WTC11 (cell line): ENCODE data around the gene OR4Q2. TPM values are rescaled to one million over a fixed set of nuclear protein-coding genes. Genes with fewer than 3 reads are reported as not detected.

Experiments
- ATAC-seq: fragments of 200-7000 bp; cut with Tn5 transposase; 2 replicates; pipeline ENCODE4 v1.10.0; 2021; ENCODE audit warnings: mild to moderate bottlenecking, moderate library complexity
- CTCF ChIA-PET: fragments of 300-600 bp; sonication (Branson Sonifier 250); formaldehyde crosslinking; loops from one replicate; lab custom pipeline; 2021; ENCODE audit warnings: antibody characterized with exemption; lab: Charles Lee
- POLR2A ChIA-PET: fragments of 350-600 bp; sonication (Branson Sonifier 250); formaldehyde crosslinking; loops from one replicate; lab custom pipeline; 2021; ENCODE audit warnings: antibody characterized with exemption; lab: Charles Lee
- DNase-seq: peaks from one replicate; pipeline ENCODE4 v3.0.0; 2021; ENCODE audit warnings: low spot score
- H3K27ac Mint-ChIP-seq: 2 replicates; pipeline ENCODE4 v1.8.0; 2021; ENCODE audit warnings: mixed read lengths
- H3K27me3 Mint-ChIP-seq: 2 replicates; pipeline ENCODE4 v1.8.0; 2021; ENCODE audit warnings: low read depth, mild to moderate bottlenecking, moderate library complexity, mixed read lengths
- H3K36me3 Mint-ChIP-seq: 2 replicates; pipeline ENCODE4 v1.8.0; 2021; ENCODE audit warnings: mixed read lengths
- H3K4me1 Mint-ChIP-seq: 2 replicates; pipeline ENCODE4 v1.8.0; 2022; ENCODE audit warnings: mixed read lengths
- H3K4me3 Mint-ChIP-seq: 2 replicates; pipeline ENCODE4 v1.8.0; 2021; ENCODE audit warnings: mild to moderate bottlenecking, moderate library complexity, mixed read lengths
- H3K9me3 Mint-ChIP-seq: 2 replicates; pipeline ENCODE4 v1.8.0; 2021; ENCODE audit warnings: mixed read lengths
- AFF4 ChIP-seq: sonication (generic); formaldehyde crosslinking; IDR thresholded peaks from 2 replicates; pipeline ENCODE4 v1.8.1; 2023; ENCODE audit warnings: mild to moderate bottlenecking, missing genetic modification reagents, borderline replicate concordance
- ARID4B ChIP-seq: sonication (generic); formaldehyde crosslinking; IDR thresholded peaks from 2 replicates; pipeline ENCODE4 v1.8.0; 2023; ENCODE audit warnings: missing genetic modification reagents, mild to moderate bottlenecking, borderline replicate concordance
- E2F1 ChIP-seq: sonication (generic); formaldehyde crosslinking; IDR thresholded peaks from 2 replicates; pipeline ENCODE4 v1.8.0; 2022; ENCODE audit warnings: mild to moderate bottlenecking, missing genetic modification reagents
- GRHL2 ChIP-seq: fragments of 250-450 bp; sonication (Bioruptor Pico); IDR thresholded peaks from 2 replicates; pipeline ENCODE4 v1.8.0; 2022; ENCODE audit warnings: mild to moderate bottlenecking, moderate library complexity; ENCODE audit not compliant: insufficient replicate concordance, severe bottlenecking
- GTF2I ChIP-seq: fragments of 250-450 bp; sonication (Bioruptor Pico); conservative IDR thresholded peaks from 2 replicates; pipeline ENCODE4 v1.4.0; 2021; ENCODE audit warnings: mild to moderate bottlenecking
- JAZF1 ChIP-seq: fragments of 250-450 bp; sonication (Bioruptor Pico); IDR thresholded peaks from 2 replicates; pipeline ENCODE4 v1.9.0; 2021; ENCODE audit warnings: moderate library complexity, mild to moderate bottlenecking, inconsistent platforms
- MXD4 ChIP-seq: fragments of 250-450 bp; sonication (Bioruptor Pico); IDR thresholded peaks from 2 replicates; pipeline ENCODE4 v1.8.0; 2021; ENCODE audit warnings: mild to moderate bottlenecking, moderate library complexity, borderline replicate concordance
- MYBL2 ChIP-seq: sonication (generic); formaldehyde crosslinking; IDR thresholded peaks from 2 replicates; pipeline ENCODE4 v1.8.1; 2023; ENCODE audit warnings: mild to moderate bottlenecking, moderate library complexity, missing genetic modification reagents
- NFYB ChIP-seq: sonication (generic); formaldehyde crosslinking; conservative IDR thresholded peaks from 2 replicates; pipeline ENCODE4 v1.8.0; 2022; ENCODE audit warnings: low read depth, missing genetic modification reagents
- NR1H2 ChIP-seq: sonication (generic); formaldehyde crosslinking; IDR thresholded peaks from 2 replicates; pipeline ENCODE4 v1.9.0; 2021; ENCODE audit warnings: mild to moderate bottlenecking, moderate library complexity, missing genetic modification reagents
- PRDM15 ChIP-seq: sonication (generic); formaldehyde crosslinking; IDR thresholded peaks from 2 replicates; pipeline ENCODE4 v1.8.0; 2022; ENCODE audit warnings: missing genetic modification reagents
- TEAD1 ChIP-seq: sonication (generic); formaldehyde crosslinking; IDR thresholded peaks from 2 replicates; pipeline ENCODE4 v1.8.0; 2022; ENCODE audit warnings: mild to moderate bottlenecking, missing genetic modification reagents
- ZBTB43 ChIP-seq: sonication (generic); formaldehyde crosslinking; IDR thresholded peaks from 2 replicates; pipeline ENCODE4 v1.8.1; 2023; ENCODE audit warnings: mild to moderate bottlenecking, missing genetic modification reagents
- ZNF232 ChIP-seq: sonication (generic); formaldehyde crosslinking; IDR thresholded peaks from 2 replicates; pipeline ENCODE4 v1.8.0; 2022; ENCODE audit warnings: mild to moderate bottlenecking, missing genetic modification reagents
- ZNF263 ChIP-seq: sonication (generic); formaldehyde crosslinking; IDR thresholded peaks from 2 replicates; pipeline ENCODE4 v1.8.1; 2022; ENCODE audit warnings: low read depth, mild to moderate bottlenecking, moderate library complexity, missing genetic modification reagents
- ZNF532 ChIP-seq: fragments of 250-450 bp; sonication (Bioruptor Pico); IDR thresholded peaks from 2 replicates; pipeline ENCODE4 v1.9.0; 2021; ENCODE audit warnings: mild to moderate bottlenecking, borderline replicate concordance
- total RNA-seq: library from RNA; stranded (reverse); gene quantifications from 3 replicates; pipeline ENCODE4 v1.2.3, GENCODE V29; 2021

Gene OR4Q2
- total RNA-seq, 1 experiment from 2014 or later = not detected

- Mint-ChIP-seq H3K4me3 (no peak overlapping the region), H3K27me3 (peaks cover 4% of the 10 kb centered on the region; the same call in 1 of the 2 replicates), H3K9me3 (peaks cover 92% of the 10 kb centered on the region), H3K4me1 (no peaks in the 10 kb centered on the region), H3K36me3 (peaks cover 69% of the 10 kb centered on the region), H3K27ac (no peak overlapping the region)
- ChIA-PET POLR2A (no interaction called here), CTCF (no interaction called here)
- no peak for ATAC-seq
- no peak for DNase-seq
- TF ChIP-seq AFF4 (CRISPR knock-in tag) (no peak), MYBL2 (CRISPR knock-in tag) (no peak), GTF2I (no peak), ARID4B (CRISPR knock-in tag) (no peak), ZNF532 (no peak)
Observed at GRCh38 chr14:19993438-19993837, 8.5 kb upstream of the OR4Q2 start.

- POLR2A ChIA-PET = no interaction called here
- H3K4me1 Mint-ChIP-seq = no peaks in the 10 kb centered on the region
- no peak overlapping the region for H3K4me3 Mint-ChIP-seq
- DNase-seq (no peak), ATAC-seq (no peak)
- H3K9me3 Mint-ChIP-seq = peaks cover 68% of the 10 kb centered on the region
- H3K27me3 Mint-ChIP-seq = peaks cover 10% of the 10 kb centered on the region
- peaks cover 38% of the 10 kb centered on the region for H3K36me3 Mint-ChIP-seq
- CTCF ChIA-PET = no interaction called here
- no peak overlapping the region for H3K27ac Mint-ChIP-seq
- TF ChIP-seq E2F1 (CRISPR knock-in tag) = no peak
- TF ChIP-seq ZBTB43 (CRISPR knock-in tag) = no peak
- TF ChIP-seq ZNF232 (CRISPR knock-in tag) = no peak
- no peak for TF ChIP-seq GRHL2 (CRISPR knock-in tag)
- no peak for TF ChIP-seq NR1H2 (CRISPR knock-in tag)
- TF ChIP-seq MXD4 (CRISPR knock-in tag) = no peak
- TF ChIP-seq TEAD1 (CRISPR knock-in tag) = no peak
- TF ChIP-seq NFYB = no peak
- TF ChIP-seq PRDM15 (CRISPR knock-in tag) = no peak
- no peak for TF ChIP-seq GTF2I
- no peak for TF ChIP-seq ZNF263 (CRISPR knock-in tag)
- TF ChIP-seq JAZF1 (CRISPR knock-in tag) = no peak
Observed at GRCh38 chr14:20002319-20002718, 356 bp downstream of the OR4Q2 start.
